ENCODE results near the gene SARDH. TPM values are rescaled to one million over a fixed set of nuclear protein-coding genes. Genes with fewer than 3 reads are reported as not detected.

SARDH gene
- total and polyA plus RNA-seq, 2 of the 13 experiments (the other 11 are each of a cell fraction or from before 2014, with no cell fraction given): 11.6 to 34.9 TPM

- TF ChIP-seq ZNF142 (CRISPR knock-in tag; IDR thresholded peaks at IDR 0.05) (no peak), ZBTB10 (CRISPR knock-in tag; IDR thresholded peaks at IDR 0.05; ENCODE audit: borderline replicate concordance) (no peak), RXRA (CRISPR knock-in tag; IDR thresholded peaks at IDR 0.05) (peak; percentile 93), RFX3 (CRISPR knock-in tag; IDR thresholded peaks at IDR 0.05) (no peak), HNRNPL (IDR thresholded peaks at IDR 0.05; ENCODE audit: low read depth, low read length) (peak; percentile 56; the same call in 1 of the 2 replicates), ZNF333 (CRISPR knock-in tag; IDR thresholded peaks at IDR 0.05; ENCODE audit: borderline replicate concordance) (no peak), TBL1XR1 (IDR thresholded peaks at IDR 0.05; ENCODE audit: borderline replicate concordance, low read length, partially characterized antibody) (no peak), ATM (IDR thresholded peaks at IDR 0.05; ENCODE audit: borderline replicate concordance) (no peak), SNAPC5 (CRISPR knock-in tag; IDR thresholded peaks at IDR 0.05; ENCODE audit: borderline replicate concordance) (peak; percentile 19; the same call in 1 of the 2 replicates), HOXA5 (CRISPR knock-in tag; IDR thresholded peaks at IDR 0.05) (no peak; the same call in 1 of the 2 replicates), ZKSCAN8 (CRISPR knock-in tag; IDR thresholded peaks at IDR 0.05; ENCODE audit: borderline replicate concordance) (no peak), POLR2AphosphoS5 (IDR thresholded peaks at IDR 0.05; ENCODE audit: low read depth, low read length) (peak; percentile 36; the same call in 1 of the 2 replicates), MYC (CRISPR knock-in tag; IDR thresholded peaks at IDR 0.05; ENCODE audit: borderline replicate concordance) (peak; percentile 76), AHR (CRISPR knock-in tag; IDR thresholded peaks at IDR 0.05) (no peak), KLF12 (CRISPR knock-in tag; IDR thresholded peaks at IDR 0.05; ENCODE audit: borderline replicate concordance) (peak; percentile 96), PAXIP1 (CRISPR knock-in tag; conservative IDR thresholded peaks at IDR 0.05) (peak; percentile 88)
Observed at GRCh38 chr9:133658442-133659431, 79.4 kb downstream of the SARDH start (continued).
